ENCODE results near the gene DUS4L.

- TF ChIP-seq POLR2A (IDR thresholded peaks at IDR 0.05) (peak in 1 of 2 donors; percentile 25), CTCF (IDR thresholded peaks at IDR 0.05) (no peak)
Observed at GRCh38 chr7:107581387-107582013, 17.7 kb downstream of the DUS4L start.

All from thyroid gland (tissue), 4 donors.